ENCODE results near the gene SLC10A7. TPM values are rescaled to one million over a fixed set of nuclear protein-coding genes. Genes with fewer than 3 reads are reported as not detected.

SLC10A7 gene
- total RNA-seq, 1 donor from 2014 or later: 15.5 TPM

- Mint-ChIP-seq H3K36me3 (no peaks in the 10 kb centered on the region), H3K27me3 (ENCODE audit: low read depth) (peaks cover 45% of the 10 kb centered on the region), H3K27ac (no peak overlapping the region), H3K4me1 (no peaks in the 10 kb centered on the region), H3K9me3 (no peaks in the 10 kb centered on the region), H3K4me3 (no peak overlapping the region)
- DNase-seq (ENCODE audit: low spot score in 2 of 2, unreplicated experiment in 2 of 2): no peak
- TF ChIP-seq, protein P1, sequence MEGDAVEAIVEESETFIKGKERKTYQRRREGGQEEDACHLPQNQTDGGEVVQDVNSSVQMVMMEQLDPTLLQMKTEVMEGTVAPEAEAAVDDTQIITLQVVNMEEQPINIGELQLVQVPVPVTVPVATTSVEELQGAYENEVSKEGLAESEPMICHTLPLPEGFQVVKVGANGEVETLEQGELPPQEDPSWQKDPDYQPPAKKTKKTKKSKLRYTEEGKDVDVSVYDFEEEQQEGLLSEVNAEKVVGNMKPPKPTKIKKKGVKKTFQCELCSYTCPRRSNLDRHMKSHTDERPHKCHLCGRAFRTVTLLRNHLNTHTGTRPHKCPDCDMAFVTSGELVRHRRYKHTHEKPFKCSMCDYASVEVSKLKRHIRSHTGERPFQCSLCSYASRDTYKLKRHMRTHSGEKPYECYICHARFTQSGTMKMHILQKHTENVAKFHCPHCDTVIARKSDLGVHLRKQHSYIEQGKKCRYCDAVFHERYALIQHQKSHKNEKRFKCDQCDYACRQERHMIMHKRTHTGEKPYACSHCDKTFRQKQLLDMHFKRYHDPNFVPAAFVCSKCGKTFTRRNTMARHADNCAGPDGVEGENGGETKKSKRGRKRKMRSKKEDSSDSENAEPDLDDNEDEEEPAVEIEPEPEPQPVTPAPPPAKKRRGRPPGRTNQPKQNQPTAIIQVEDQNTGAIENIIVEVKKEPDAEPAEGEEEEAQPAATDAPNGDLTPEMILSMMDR (IDR thresholded peaks at IDR 0.05; ENCODE audit: unreplicated experiment): no peak
These were observed 310.3 kb downstream of the SLC10A7 start for GRCh38 chr4:146211440-146211839.

DNA sequence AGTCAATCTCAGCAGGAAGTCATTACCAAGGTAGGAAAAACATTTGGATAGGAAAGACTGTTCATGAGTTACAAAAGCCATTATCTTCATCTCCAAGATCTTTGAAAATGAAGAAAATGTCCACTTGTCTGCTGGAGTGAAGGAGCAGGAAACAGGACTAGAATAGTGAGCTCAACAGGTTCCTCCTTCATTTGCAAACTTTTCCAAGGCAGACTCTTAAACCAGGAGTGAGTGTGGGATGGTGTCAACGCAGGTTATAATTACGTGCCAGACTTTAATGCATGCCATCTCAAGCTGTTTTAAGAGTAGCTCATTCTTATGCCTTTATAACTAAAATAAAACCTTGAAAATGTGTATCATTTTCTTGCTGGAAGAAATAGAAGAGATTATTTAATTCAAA is 310.9 kb downstream of the SLC10A7 start:
- Mint-ChIP-seq H3K4me1 (no peaks in the 10 kb centered on the region), H3K36me3 (no peaks in the 10 kb centered on the region), H3K27ac (no peak overlapping the region), H3K9me3 (no peaks in the 10 kb centered on the region), H3K4me3 (no peak overlapping the region), H3K27me3 (ENCODE audit: low read depth) (peaks cover 45% of the 10 kb centered on the region)
- DNase-seq (ENCODE audit: low spot score in 2 of 2, unreplicated experiment in 2 of 2): no peak
- TF ChIP-seq, protein P1 (IDR thresholded peaks at IDR 0.05; ENCODE audit: unreplicated experiment): no peak

- no peak for DNase-seq (ENCODE audit: low spot score in 2 of 2, unreplicated experiment in 2 of 2)
- Mint-ChIP-seq H3K27me3 (ENCODE audit: low read depth) (peaks cover 29% of the 10 kb centered on the region), H3K4me3 (no peak overlapping the region), H3K36me3 (peaks cover 5% of the 10 kb centered on the region), H3K9me3 (peaks cover 10% of the 10 kb centered on the region), H3K4me1 (no peaks in the 10 kb centered on the region), H3K27ac (no peak overlapping the region)
- TF ChIP-seq, protein P1 (IDR thresholded peaks at IDR 0.05; ENCODE audit: unreplicated experiment): no peak
These were observed 314.3 kb downstream of the SLC10A7 start for GRCh38 chr4:146207410-146207809.

Small RNA genes lying within 50 kb of the gene (microRNA-seq; reads per million reads assigned to microRNA genes)
- gene MIR7849: not detected

Other genes starting within 250 kb of the SLC10A7 start
- gene POU4F2, start 117.0 kb upstream of the SLC10A7 start, total RNA-seq: not detected in 3 replicates